Kidney (tissue), 14 donors: ENCODE results near the gene WWOX. TPM values are rescaled to one million over a fixed set of nuclear protein-coding genes. Genes with fewer than 3 reads are reported as not detected.
A peak's percentile ranks its signal among the peaks of the same experiment; 100 is the strongest.

Source experiments
- DNase-seq, 5 donors: peaks; one replicate each; pipeline ENCODE4 v3.0.0-alpha.2; 2013 to 2020
- FAIRE-seq: peaks from 2 replicates; lab custom pipeline; 2012; peaks lifted over from hg19 to GRCh38; lab: Jason Lieb, UNC
- H3K27ac ChIP-seq, 2 donors: one replicate each; pipeline ENCODE4 v1.7.0; 2013; ENCODE audit warnings: low read depth in 2 of 2, low read length in 2 of 2, inconsistent platforms in 1 of 2
- H3K27me3 ChIP-seq: one replicate; pipeline ENCODE4 v1.7.1; 2013; ENCODE audit warnings: low read length, inconsistent platforms; ENCODE audit not compliant: control insufficient read depth, insufficient read depth
- H3K36me3 ChIP-seq, 3 donors: one replicate each; pipeline versions ENCODE4 v1.7.0 to v1.7.1; 2013; ENCODE audit warnings: low read length in 3 of 3, control low read depth in 1 of 3, inconsistent platforms in 1 of 3; ENCODE audit not compliant: insufficient read depth in 3 of 3, control insufficient read depth in 2 of 3
- H3K4me1 ChIP-seq, 3 donors: one replicate each; pipeline versions ENCODE4 v1.7.0 to v1.7.1; 2013; ENCODE audit warnings: low read length in 3 of 3, inconsistent platforms in 1 of 3, low read depth in 1 of 3; ENCODE audit not compliant: control insufficient read depth in 2 of 3, insufficient read depth in 2 of 3
- H3K4me3 ChIP-seq, 3 donors: one replicate each; pipeline versions ENCODE4 v1.7.0 to v1.8.1; 2013; ENCODE audit warnings: low read length in 3 of 3, control low read depth in 1 of 3, inconsistent platforms in 1 of 3
- H3K9ac ChIP-seq, 3 donors: one replicate each; pipeline versions ENCODE4 v1.7.0 to v1.7.1; 2013; ENCODE audit warnings: low read length in 3 of 3, control low read depth in 1 of 3, inconsistent platforms in 1 of 3
- H3K9me3 ChIP-seq, 3 donors: one replicate each; pipeline versions ENCODE4 v1.7.0 to v1.7.1; 2013; ENCODE audit warnings: low read length in 3 of 3, control low read depth in 1 of 3, inconsistent platforms in 1 of 3; ENCODE audit not compliant: control insufficient read depth in 2 of 3, insufficient read depth in 1 of 3
- intact Hi-C: fragments of 100-400 bp; cut with DNase I; formaldehyde crosslinking; loops from one replicate; pipeline ENCODE4 v1.11.1; 2022
- polyA plus RNA-seq: library from polyadenylated mRNA; stranded (reverse); fragments of 350-450 nt; fragmentation: Illumina TruSeq; extraction: RNeasy Lipid Tissue Mini Kit (QIAGEN cat#74804); gene quantifications from one replicate; pipeline ENCODE4 v1.2.3, GENCODE V29; 2014; ENCODE audit warnings: low read depth, low replicate concordance; ENCODE audit not compliant: insufficient read depth
- total RNA-seq: library from RNA; stranded (reverse); fragmentation: NEBNext Ultra II Directional; extraction: Animal tissue kit (Norgen Biotek cat#: 25700); gene quantifications from one replicate; pipeline ENCODE4 v1.2.1, GENCODE V29; 2021
- TF ChIP-seq, protein P1 (sequence below): IDR thresholded peaks from 3 replicates; pipeline ENCODE4 v1.5.1; 2012; ENCODE audit warnings: mild to moderate bottlenecking, moderate library complexity, borderline replicate concordance; ENCODE audit not compliant: insufficient read depth; ENCODE audit errors: extremely low read depth
- donor health status: control.
- donor health status: control.
- donor health status: control.
- donor health status: control.
- donor health status: control.
- donor health status: DM: yes; HTN: yes; CAD: no.
- donor health status: Normal renal cell carcinoma (clear cell type).

The WWOX gene
- total and polyA plus RNA-seq, 2 donors from 2014 or later, result 22.5 to 30.3 TPM

DNA sequence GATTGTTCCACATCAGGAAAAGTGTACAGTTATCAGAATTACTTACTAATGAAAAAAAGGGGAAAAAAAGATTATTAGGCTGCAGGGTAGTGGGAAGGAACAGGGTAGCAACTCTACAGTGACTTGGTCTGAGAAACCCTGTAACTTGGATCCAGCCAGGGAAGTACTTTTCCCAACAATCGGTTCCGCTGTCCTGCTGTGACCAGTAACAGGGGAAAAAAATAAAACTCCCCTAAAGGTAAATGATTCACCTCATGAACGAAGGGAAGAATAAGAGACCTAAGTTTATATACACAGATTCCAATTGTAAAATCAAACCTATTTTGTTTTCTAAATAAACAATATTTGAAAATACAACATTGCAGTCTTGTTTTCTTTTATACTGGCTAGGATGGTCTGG lies 189.9 kb downstream of the WWOX start:
- Histone ChIP-seq H3K4me1 (peaks cover 3 to 18% (median 7%) of the 10 kb centered on the region in 3 donors), H3K27me3 (no peaks in the 10 kb centered on the region), H3K9me3 (no peaks in the 10 kb centered on the region), H3K27ac (peak overlapping the region in 1 of 2 donors; percentile 20), H3K36me3 (no peaks in the 10 kb centered on the region), H3K4me3 (no peak overlapping the region), H3K9ac (no peak overlapping the region)
- intact Hi-C loops, result no loop called here
- FAIRE-seq (no peak), DNase-seq (peak in 1 of 5 donors; percentile 44)
- TF ChIP-seq, protein P1, sequence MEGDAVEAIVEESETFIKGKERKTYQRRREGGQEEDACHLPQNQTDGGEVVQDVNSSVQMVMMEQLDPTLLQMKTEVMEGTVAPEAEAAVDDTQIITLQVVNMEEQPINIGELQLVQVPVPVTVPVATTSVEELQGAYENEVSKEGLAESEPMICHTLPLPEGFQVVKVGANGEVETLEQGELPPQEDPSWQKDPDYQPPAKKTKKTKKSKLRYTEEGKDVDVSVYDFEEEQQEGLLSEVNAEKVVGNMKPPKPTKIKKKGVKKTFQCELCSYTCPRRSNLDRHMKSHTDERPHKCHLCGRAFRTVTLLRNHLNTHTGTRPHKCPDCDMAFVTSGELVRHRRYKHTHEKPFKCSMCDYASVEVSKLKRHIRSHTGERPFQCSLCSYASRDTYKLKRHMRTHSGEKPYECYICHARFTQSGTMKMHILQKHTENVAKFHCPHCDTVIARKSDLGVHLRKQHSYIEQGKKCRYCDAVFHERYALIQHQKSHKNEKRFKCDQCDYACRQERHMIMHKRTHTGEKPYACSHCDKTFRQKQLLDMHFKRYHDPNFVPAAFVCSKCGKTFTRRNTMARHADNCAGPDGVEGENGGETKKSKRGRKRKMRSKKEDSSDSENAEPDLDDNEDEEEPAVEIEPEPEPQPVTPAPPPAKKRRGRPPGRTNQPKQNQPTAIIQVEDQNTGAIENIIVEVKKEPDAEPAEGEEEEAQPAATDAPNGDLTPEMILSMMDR, result no peak

DNA sequence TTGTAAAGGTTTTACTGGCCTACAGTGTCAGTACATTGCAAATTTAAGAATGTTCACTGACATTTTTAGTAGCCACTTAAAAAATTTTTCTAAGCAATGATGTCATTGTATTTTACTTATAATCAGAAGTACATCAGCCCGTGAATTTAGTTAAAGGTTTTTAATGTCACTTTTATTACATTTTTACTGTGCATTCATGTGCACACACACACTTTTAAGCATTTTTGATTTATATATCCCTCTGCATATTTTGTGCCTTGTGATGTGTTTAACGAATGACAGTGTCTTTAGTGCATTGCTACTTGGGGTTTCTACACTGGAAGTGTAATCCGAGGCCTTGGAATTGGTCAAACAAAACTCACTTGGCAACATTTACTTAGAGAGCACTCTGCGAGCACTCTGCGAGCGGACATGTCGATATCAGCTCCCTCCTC lies 190.4 kb downstream of the WWOX start:
- TF ChIP-seq, protein P1, result no peak
- Histone ChIP-seq H3K27ac (no peak overlapping the region), H3K36me3 (no peaks in the 10 kb centered on the region), H3K4me3 (no peak overlapping the region), H3K4me1 (peaks cover 3 to 18% (median 7%) of the 10 kb centered on the region in 3 donors), H3K27me3 (no peaks in the 10 kb centered on the region), H3K9ac (no peak overlapping the region), H3K9me3 (no peaks in the 10 kb centered on the region)
- intact Hi-C loops, result no loop called here
- DNase-seq (peak in 2 of 5 donors; percentile 55 to 58), FAIRE-seq (no peak)

DNA sequence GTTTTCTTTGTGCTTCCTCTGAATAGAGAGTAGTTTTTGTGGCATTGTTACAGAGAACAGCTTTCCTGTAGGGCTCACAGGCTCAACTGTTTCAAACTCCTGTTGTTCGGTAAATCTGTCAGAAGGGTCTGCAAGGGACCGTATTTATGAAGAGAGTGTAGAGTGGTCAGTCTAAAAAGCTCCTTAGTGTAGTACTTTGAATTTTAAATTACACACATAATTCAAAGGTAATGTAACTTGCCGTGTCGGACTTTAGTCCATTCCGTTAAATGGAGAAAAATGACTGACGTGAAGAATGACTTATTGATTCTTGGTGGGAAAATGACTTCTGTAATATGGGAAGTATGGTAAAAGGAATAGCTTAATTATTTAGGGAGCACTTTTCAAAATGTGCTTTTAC lies 190.9 kb downstream of the WWOX start:
- Histone ChIP-seq H3K4me1 (peaks cover 3 to 18% (median 7%) of the 10 kb centered on the region in 3 donors), H3K36me3 (no peaks in the 10 kb centered on the region), H3K9me3 (no peaks in the 10 kb centered on the region), H3K4me3 (peak overlapping the region in 2 of 3 donors; percentile 9 to 21), H3K27ac (no peak overlapping the region), H3K9ac (no peak overlapping the region), H3K27me3 (no peaks in the 10 kb centered on the region)
- DNase-seq (peak in 2 of 5 donors; percentile 36 to 59), FAIRE-seq (no peak)
- TF ChIP-seq, protein P1, result no peak
- intact Hi-C loops, result no loop called here
